IMR-90 (cell line): ENCODE measurements around the gene ALKAL2. TPM values are rescaled to one million over a fixed set of nuclear protein-coding genes. Genes with fewer than 3 reads are reported as not detected.
A peak's percentile ranks its signal among the peaks of the same experiment; 100 is the strongest.

Experiments
- ATAC-seq: fragments of 200-7000 bp; cut with Tn5 transposase; 2 replicates; pipeline ENCODE4 v1.9.1; 2020; ENCODE audit warnings: low read depth, mild to moderate bottlenecking, moderate library complexity
- BruUV-seq: library from RNA; stranded (reverse); fragments of 400-500 nt; replicated peaks from 2 replicates; lab custom pipeline; 2021; lab: Mats Ljungman, UMichigan
- CTCF ChIA-PET: fragments of 300-600 bp; formaldehyde crosslinking; extraction: SDS; loops from one replicate; lab custom pipeline; 2021; ENCODE audit warnings: antibody characterized with exemption; lab: Yijun Ruan, JAX
- POLR2A ChIA-PET: fragments of 300-600 bp; sonication (Branson Sonifier 250); formaldehyde crosslinking; loops from one replicate; lab custom pipeline; 2022; ENCODE audit warnings: antibody characterized with exemption; ENCODE audit not compliant: unreplicated experiment; lab: Charles Lee
- DNase-seq: peaks from one replicate; pipeline ENCODE4 v3.0.0; 2013
- H2AFZ ChIP-seq: replicated peaks from 2 replicates; pipeline ENCODE3; 2013; ENCODE audit warnings: low read length, mild to moderate bottlenecking; ENCODE audit not compliant: poor library complexity
- H2AK5ac ChIP-seq: 2 replicates; pipeline ENCODE4 v1.6.1; 2013; ENCODE audit warnings: low read depth, low read length, inconsistent platforms
- H2AK9ac ChIP-seq: replicated peaks from 2 replicates; pipeline ENCODE3; 2013; ENCODE audit warnings: mild to moderate bottlenecking, low read depth, low read length, moderate library complexity; ENCODE audit not compliant: poor library complexity
- H2BK120ac ChIP-seq: 2 replicates; pipeline ENCODE4 v1.6.1; 2013; ENCODE audit warnings: low read depth, low read length, inconsistent platforms
- H2BK15ac ChIP-seq: 3 replicates; pipeline ENCODE4 v1.6.1; 2013; ENCODE audit warnings: low read depth, low read length, inconsistent platforms
- H2BK20ac ChIP-seq: 2 replicates; pipeline ENCODE4 v1.6.1; 2013; ENCODE audit warnings: low read depth, mild to moderate bottlenecking, inconsistent platforms, low read length, moderate library complexity
- H2BK5ac ChIP-seq: 2 replicates; pipeline ENCODE4 v1.6.1; 2013; ENCODE audit warnings: mild to moderate bottlenecking, low read depth, low read length, inconsistent platforms; ENCODE audit not compliant: poor library complexity, severe bottlenecking
- H3K14ac ChIP-seq: replicated peaks from 2 replicates; pipeline ENCODE4 v1.6.1; 2013; ENCODE audit warnings: low read depth, low read length, inconsistent platforms
- H3K18ac ChIP-seq: 2 replicates; pipeline ENCODE4 v1.6.1; 2013; ENCODE audit warnings: low read depth, low read length, control low read depth
- H3K23ac ChIP-seq: 2 replicates; pipeline ENCODE4 v1.6.1; 2013; ENCODE audit warnings: low read depth, low read length, inconsistent platforms
- H3K27ac ChIP-seq: 2 replicates; pipeline ENCODE4 v1.5.1; 2013; ENCODE audit warnings: mild to moderate bottlenecking, control low read depth, low read length; ENCODE audit not compliant: insufficient read depth
- H3K27me3 ChIP-seq: 2 replicates; pipeline ENCODE4 v1.6.1; 2013; ENCODE audit warnings: low read length; ENCODE audit not compliant: control insufficient read depth, insufficient read depth
- H3K36me3 ChIP-seq: 2 replicates; pipeline ENCODE4 v1.6.1; 2013; ENCODE audit warnings: low read length, mixed read lengths; ENCODE audit not compliant: control insufficient read depth, insufficient read depth
- H3K4ac ChIP-seq: 2 replicates; pipeline ENCODE4 v1.6.1; 2013; ENCODE audit warnings: low read depth, low read length, inconsistent platforms
- H3K4me1 ChIP-seq: 2 replicates; pipeline ENCODE4 v1.6.1; 2013; ENCODE audit warnings: low read length, mixed read lengths; ENCODE audit not compliant: control insufficient read depth, insufficient read depth
- H3K4me2 ChIP-seq: 2 replicates; pipeline ENCODE4 v1.6.1; 2013; ENCODE audit warnings: low read depth, mild to moderate bottlenecking, control low read depth, low read length, moderate library complexity
- H3K4me3 ChIP-seq: 2 replicates; pipeline ENCODE4 v1.5.1; 2013; ENCODE audit warnings: low read depth, mild to moderate bottlenecking, control low read depth, low read length, moderate library complexity; ENCODE audit not compliant: insufficient read depth
- H3K56ac ChIP-seq: 2 replicates; pipeline ENCODE4 v1.6.1; 2013; ENCODE audit warnings: low read length, inconsistent platforms; ENCODE audit not compliant: insufficient read depth; ENCODE audit errors: extremely low read depth
- H3K79me1 ChIP-seq, 2 experiments: 2 replicates each; pipeline ENCODE4 v1.6.1; 2013; ENCODE audit warnings: low read length in 2 of 2, inconsistent platforms in 1 of 2, low read depth in 1 of 2
- H3K9ac ChIP-seq: 2 replicates; pipeline ENCODE4 v1.6.1; 2013; ENCODE audit warnings: low read depth, low read length, control low read depth
- H3K9me1 ChIP-seq: 2 replicates; pipeline ENCODE4 v1.6.1; 2013; ENCODE audit warnings: low read length, inconsistent platforms; ENCODE audit not compliant: insufficient read depth
- H3K9me3 ChIP-seq: 2 replicates; pipeline ENCODE4 v1.6.1; 2013; ENCODE audit warnings: low read length; ENCODE audit not compliant: control insufficient read depth, insufficient read depth
- H4K20me1 ChIP-seq: 2 replicates; pipeline ENCODE4 v1.6.1; 2013; ENCODE audit warnings: low read length, inconsistent platforms; ENCODE audit not compliant: insufficient read depth
- H4K5ac ChIP-seq: 2 replicates; pipeline ENCODE4 v1.6.1; 2013; ENCODE audit warnings: mild to moderate bottlenecking, low read depth, low read length, control low read depth
- H4K8ac ChIP-seq, 2 experiments: 2 replicates each; pipeline ENCODE4 v1.6.1; 2013; ENCODE audit warnings: low read depth in 2 of 2, low read length in 2 of 2, control low read depth in 1 of 2, inconsistent platforms in 1 of 2
- H4K91ac ChIP-seq: 2 replicates; pipeline ENCODE4 v1.6.1; 2013; ENCODE audit warnings: low read depth, low read length, inconsistent platforms; ENCODE audit not compliant: insufficient read depth
- BHLHE40 ChIP-seq: fragments of 150-350 bp; IDR thresholded peaks from 2 replicates; pipeline ENCODE4 v1.6.1; 2016; ENCODE audit warnings: mild to moderate bottlenecking, low read depth, low read length
- CEBPB ChIP-seq: IDR thresholded peaks from 2 replicates; pipeline ENCODE4 v1.6.1; 2012; ENCODE audit warnings: low read depth, low read length, improper control_type of control experiment
- CHD1 ChIP-seq: IDR thresholded peaks from 2 replicates; pipeline ENCODE4 v1.6.1; 2012; ENCODE audit warnings: low read depth, low read length, improper control_type of control experiment
- ELK1 ChIP-seq: fragments of 150-350 bp; IDR thresholded peaks from 2 replicates; pipeline ENCODE4 v1.6.1; 2016; ENCODE audit warnings: low read depth, mild to moderate bottlenecking, low read length, moderate library complexity, borderline replicate concordance
- FOS ChIP-seq: fragments of 150-350 bp; IDR thresholded peaks from 2 replicates; pipeline ENCODE4 v1.6.1; 2016; ENCODE audit warnings: low read depth, low read length
- MAFK ChIP-seq: IDR thresholded peaks from 2 replicates; pipeline ENCODE4 v1.6.1; 2012; ENCODE audit warnings: low read depth, low read length, improper control_type of control experiment
- MAZ ChIP-seq: IDR thresholded peaks from 2 replicates; pipeline ENCODE4 v1.6.1; 2012; ENCODE audit warnings: low read depth, mild to moderate bottlenecking, low read length, improper control_type of control experiment, moderate library complexity, borderline replicate concordance
- MXI1 ChIP-seq: IDR thresholded peaks from 2 replicates; pipeline ENCODE4 v1.6.1; 2012; ENCODE audit warnings: low read depth, mild to moderate bottlenecking, low read length, moderate library complexity, borderline replicate concordance
- NFE2L2 ChIP-seq: fragments of 150-350 bp; IDR thresholded peaks from 2 replicates; pipeline ENCODE4 v1.6.1; 2016; ENCODE audit warnings: low read depth, mild to moderate bottlenecking, low read length
- POLR2A ChIP-seq: IDR thresholded peaks from 2 replicates; pipeline ENCODE4 v1.6.1; 2012; ENCODE audit warnings: mild to moderate bottlenecking, low read depth, low read length
- RAD21 ChIP-seq: IDR thresholded peaks from 2 replicates; pipeline ENCODE4 v1.6.1; 2012; ENCODE audit warnings: low read length, improper control_type of control experiment
- RCOR1 ChIP-seq: IDR thresholded peaks from 2 replicates; pipeline ENCODE4 v1.6.1; 2012; ENCODE audit warnings: mild to moderate bottlenecking, low read length, improper control_type of control experiment; ENCODE audit not compliant: insufficient replicate concordance
- RFX5 ChIP-seq: IDR thresholded peaks from 2 replicates; pipeline ENCODE4 v1.8.0; 2012; ENCODE audit warnings: low read depth, mild to moderate bottlenecking, low read length, moderate library complexity
- SMC3 ChIP-seq: fragments of 150-350 bp; IDR thresholded peaks from 2 replicates; pipeline ENCODE4 v1.6.1; 2016; ENCODE audit warnings: low read depth, mild to moderate bottlenecking, antibody characterized with exemption, low read length, moderate library complexity
- USF2 ChIP-seq: fragments of 150-350 bp; IDR thresholded peaks from 2 replicates; pipeline ENCODE4 v1.6.1; 2017; ENCODE audit warnings: mild to moderate bottlenecking, antibody characterized with exemption, low read length, low read depth
- WGBS, 2 experiments: methylation state at CpG; one replicate each; pipeline versions ENCODE4 v1.1.5 to v1.1.7; 2013; ENCODE audit warnings: missing lambda C conversion rate in 2 of 2; ENCODE audit not compliant: insufficient read length in 1 of 2; ENCODE audit errors: extremely low coverage in 2 of 2; 5-methylcytosine and 5-hydroxymethylcytosine counted together
- dilution Hi-C: fragments of 300-500 bp; cut with HindIII; formaldehyde crosslinking; loops from one replicate; pipeline ENCODE4 v1.14.3; 2018; ENCODE audit warnings: low sequenced_read_pairs; ENCODE audit not compliant: unreplicated experiment
- in situ Hi-C: fragments of 300-500 bp; cut with MboI; formaldehyde crosslinking; loops from 3 replicates; pipeline ENCODE4 v1.14.3; 2019; ENCODE audit warnings: low sequenced_read_pairs, inconsistent platforms, mixed read lengths
- intact Hi-C: fragments of 100-400 bp; cut with micrococcal nuclease; formaldehyde crosslinking; loops from 2 replicates; pipeline ENCODE4 v1.10.0; 2022
- polyA plus RNA-seq, 3 experiments: library from polyadenylated mRNA; depleted of rRNA; stranded (reverse); fragments of >200 nt; gene quantifications; 2 replicates each; pipeline ENCODE4 v1.2.3, GENCODE V29; 2012; ENCODE audit warnings: low replicate concordance in 1 of 3
- total RNA-seq: library from RNA; depleted of rRNA; stranded (reverse); fragments of >200 nt; gene quantifications from 2 replicates; pipeline ENCODE4 v1.2.3, GENCODE V29; 2012
- TF ChIP-seq, protein P1 (sequence below): conservative IDR thresholded peaks from 2 replicates; pipeline ENCODE4 v1.5.1; 2012; ENCODE audit warnings: mild to moderate bottlenecking, low read depth, low read length, improper control_type of control experiment

The ALKAL2 gene
- total and polyA plus RNA-seq, 2 of the 4 experiments (the other 2 are of a cell fraction), result not detected

GRCh38 chr2:284896-285492 is 2.9 kb downstream of the ALKAL2 start:
- Histone ChIP-seq H2AK9ac (peak overlapping the region; percentile 49), H3K27me3 (peaks cover 24% of the 10 kb centered on the region), H3K14ac (no peak overlapping the region), H3K79me1 (peaks cover 0 to 4% of the 10 kb centered on the region in 2 experiments; a peak in 1 of 4 replicates), H2BK5ac (no peak overlapping the region), H2AFZ (no peak overlapping the region), H4K5ac (no peak overlapping the region), H3K56ac (no peak overlapping the region), H3K23ac (no peak overlapping the region), H2BK120ac (no peak overlapping the region), H3K4ac (no peak overlapping the region), H3K4me3 (no peak overlapping the region), H3K27ac (no peak overlapping the region), H3K18ac (peak overlapping the region; percentile 17; the same call in 1 of the 2 replicates), H3K9ac (no peak overlapping the region), H3K4me2 (no peak overlapping the region), H4K8ac (no peak overlapping the region), H4K91ac (no peak overlapping the region), H3K36me3 (peaks cover 12% of the 10 kb centered on the region), H3K9me3 (no peaks in the 10 kb centered on the region), H2AK5ac (no peak overlapping the region), H3K4me1 (peaks cover 11% of the 10 kb centered on the region), H2BK20ac (no peak overlapping the region), H3K9me1 (peaks cover 9% of the 10 kb centered on the region; the same call in 1 of the 2 replicates), H2BK15ac (no peak overlapping the region), H4K20me1 (no peaks in the 10 kb centered on the region)
- in situ Hi-C loops, result no loop called here
- peak; percentile 11 for ATAC-seq
- no TSS peak for BruUV-seq
- intact Hi-C loops, result loop anchor here (2.0 kb wide), 1 partner anchor 24 kb away; no protein-coding TSS in a partner anchor
- dilution Hi-C loops, result no loop called here
- WGBS, 2 experiments, result 60% methylated on average over 4 of the region's 13 CpGs; no CpG with 5 or more reads in 1 of the 2 experiments
- CTCF ChIA-PET, result no interaction called here
- TF ChIP-seq BHLHE40 (no peak), MAFK (no peak), RCOR1 (no peak), MXI1 (no peak), NFE2L2 (no peak), POLR2A (no peak), SMC3 (no peak), USF2 (no peak), MAZ (no peak), CEBPB (no peak), FOS (no peak), ELK1 (no peak), RFX5 (no peak), CHD1 (no peak), RAD21 (no peak)
- TF ChIP-seq, protein P1, sequence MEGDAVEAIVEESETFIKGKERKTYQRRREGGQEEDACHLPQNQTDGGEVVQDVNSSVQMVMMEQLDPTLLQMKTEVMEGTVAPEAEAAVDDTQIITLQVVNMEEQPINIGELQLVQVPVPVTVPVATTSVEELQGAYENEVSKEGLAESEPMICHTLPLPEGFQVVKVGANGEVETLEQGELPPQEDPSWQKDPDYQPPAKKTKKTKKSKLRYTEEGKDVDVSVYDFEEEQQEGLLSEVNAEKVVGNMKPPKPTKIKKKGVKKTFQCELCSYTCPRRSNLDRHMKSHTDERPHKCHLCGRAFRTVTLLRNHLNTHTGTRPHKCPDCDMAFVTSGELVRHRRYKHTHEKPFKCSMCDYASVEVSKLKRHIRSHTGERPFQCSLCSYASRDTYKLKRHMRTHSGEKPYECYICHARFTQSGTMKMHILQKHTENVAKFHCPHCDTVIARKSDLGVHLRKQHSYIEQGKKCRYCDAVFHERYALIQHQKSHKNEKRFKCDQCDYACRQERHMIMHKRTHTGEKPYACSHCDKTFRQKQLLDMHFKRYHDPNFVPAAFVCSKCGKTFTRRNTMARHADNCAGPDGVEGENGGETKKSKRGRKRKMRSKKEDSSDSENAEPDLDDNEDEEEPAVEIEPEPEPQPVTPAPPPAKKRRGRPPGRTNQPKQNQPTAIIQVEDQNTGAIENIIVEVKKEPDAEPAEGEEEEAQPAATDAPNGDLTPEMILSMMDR, result no peak
- DNase-seq, result no peak
- POLR2A ChIA-PET, result interaction anchor here (0.7 kb wide), 1 partner anchor 21 kb away, joined by 3 read pairs; no protein-coding TSS in a partner anchor
